ENCODE results near the gene CCND1.
"Not testable (repeated sequence)": the region's sequence is repeated elsewhere in the genome, so short reads cannot be mapped to it uniquely, and the experiment has no call there.

The CCND1 gene

DNA sequence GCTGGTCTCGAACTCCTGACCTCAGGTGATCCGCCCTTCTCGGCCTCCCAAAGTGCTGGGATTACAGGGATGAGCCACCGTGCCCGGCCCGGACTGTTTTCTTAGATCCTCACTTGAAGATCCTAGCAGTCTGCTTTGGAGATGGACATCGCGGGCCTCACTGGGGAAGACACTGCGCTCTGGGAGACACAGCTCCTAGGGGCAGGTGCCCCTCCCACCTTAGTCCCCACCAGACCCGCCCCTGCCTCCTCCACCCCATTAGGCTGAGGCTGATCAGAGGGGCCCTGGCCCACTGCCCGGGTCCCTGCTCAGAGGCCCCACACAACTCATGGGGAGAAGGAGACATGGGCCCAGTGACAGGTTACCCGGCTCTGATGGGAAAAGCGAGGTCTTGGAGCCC is 45.5 kb downstream of the CCND1 start:
- Histone ChIP-seq H3K4me3 (ENCODE audit: severe bottlenecking) (no peak overlapping the region), H3K36me3 (ENCODE audit: low read depth) (no peaks in the 10 kb centered on the region), H3K9me3 (ENCODE audit: severe bottlenecking) (no peaks in the 10 kb centered on the region), H3K4me1 (ENCODE audit: insufficient read depth, poor library complexity, severe bottlenecking) (peaks cover 7% of the 10 kb centered on the region), H3K27me3 (ENCODE audit: insufficient read depth, poor library complexity, severe bottlenecking) (no peaks in the 10 kb centered on the region), H3K27ac (ENCODE audit: poor library complexity, severe bottlenecking) (no peak overlapping the region)
- no peak for ATAC-seq (ENCODE audit: low read depth)
- DNase-seq (ENCODE audit: low spot score) = no peak
- TF ChIP-seq, protein P1, sequence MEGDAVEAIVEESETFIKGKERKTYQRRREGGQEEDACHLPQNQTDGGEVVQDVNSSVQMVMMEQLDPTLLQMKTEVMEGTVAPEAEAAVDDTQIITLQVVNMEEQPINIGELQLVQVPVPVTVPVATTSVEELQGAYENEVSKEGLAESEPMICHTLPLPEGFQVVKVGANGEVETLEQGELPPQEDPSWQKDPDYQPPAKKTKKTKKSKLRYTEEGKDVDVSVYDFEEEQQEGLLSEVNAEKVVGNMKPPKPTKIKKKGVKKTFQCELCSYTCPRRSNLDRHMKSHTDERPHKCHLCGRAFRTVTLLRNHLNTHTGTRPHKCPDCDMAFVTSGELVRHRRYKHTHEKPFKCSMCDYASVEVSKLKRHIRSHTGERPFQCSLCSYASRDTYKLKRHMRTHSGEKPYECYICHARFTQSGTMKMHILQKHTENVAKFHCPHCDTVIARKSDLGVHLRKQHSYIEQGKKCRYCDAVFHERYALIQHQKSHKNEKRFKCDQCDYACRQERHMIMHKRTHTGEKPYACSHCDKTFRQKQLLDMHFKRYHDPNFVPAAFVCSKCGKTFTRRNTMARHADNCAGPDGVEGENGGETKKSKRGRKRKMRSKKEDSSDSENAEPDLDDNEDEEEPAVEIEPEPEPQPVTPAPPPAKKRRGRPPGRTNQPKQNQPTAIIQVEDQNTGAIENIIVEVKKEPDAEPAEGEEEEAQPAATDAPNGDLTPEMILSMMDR (IDR thresholded peaks at IDR 0.05; ENCODE audit: poor library complexity, severe bottlenecking) = no peak

DNA sequence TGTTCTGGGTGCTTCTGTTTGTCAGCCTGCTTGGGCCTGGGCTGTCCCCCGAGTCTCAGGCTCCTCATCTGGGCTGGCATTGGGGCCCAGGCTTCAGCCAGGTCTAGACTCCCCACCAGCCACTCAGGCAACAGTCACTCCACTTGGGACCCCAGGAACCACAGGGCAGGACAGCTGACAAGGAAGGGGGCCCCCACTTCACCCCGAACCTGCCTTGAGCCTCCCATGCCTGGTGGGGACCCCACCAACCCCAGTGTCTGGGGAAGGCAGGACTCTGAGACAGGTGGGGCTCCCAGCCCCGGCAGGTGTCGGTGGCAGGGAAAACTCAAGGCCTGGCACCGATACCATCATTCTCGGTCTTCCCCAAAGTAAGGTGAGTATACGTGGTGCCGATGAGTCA is 45.9 kb downstream of the CCND1 start:
- DNase-seq (ENCODE audit: low spot score) (no peak), ATAC-seq (ENCODE audit: low read depth) (no peak)
- TF ChIP-seq, protein P1 (IDR thresholded peaks at IDR 0.05; ENCODE audit: poor library complexity, severe bottlenecking) = no peak
- Histone ChIP-seq H3K27me3 (ENCODE audit: insufficient read depth, poor library complexity, severe bottlenecking) (no peaks in the 10 kb centered on the region), H3K27ac (ENCODE audit: poor library complexity, severe bottlenecking) (no peak overlapping the region), H3K36me3 (ENCODE audit: low read depth) (no peaks in the 10 kb centered on the region), H3K9me3 (ENCODE audit: severe bottlenecking) (no peaks in the 10 kb centered on the region), H3K4me3 (ENCODE audit: severe bottlenecking) (no peak overlapping the region), H3K4me1 (ENCODE audit: insufficient read depth, poor library complexity, severe bottlenecking) (peaks cover 7% of the 10 kb centered on the region)

DNA sequence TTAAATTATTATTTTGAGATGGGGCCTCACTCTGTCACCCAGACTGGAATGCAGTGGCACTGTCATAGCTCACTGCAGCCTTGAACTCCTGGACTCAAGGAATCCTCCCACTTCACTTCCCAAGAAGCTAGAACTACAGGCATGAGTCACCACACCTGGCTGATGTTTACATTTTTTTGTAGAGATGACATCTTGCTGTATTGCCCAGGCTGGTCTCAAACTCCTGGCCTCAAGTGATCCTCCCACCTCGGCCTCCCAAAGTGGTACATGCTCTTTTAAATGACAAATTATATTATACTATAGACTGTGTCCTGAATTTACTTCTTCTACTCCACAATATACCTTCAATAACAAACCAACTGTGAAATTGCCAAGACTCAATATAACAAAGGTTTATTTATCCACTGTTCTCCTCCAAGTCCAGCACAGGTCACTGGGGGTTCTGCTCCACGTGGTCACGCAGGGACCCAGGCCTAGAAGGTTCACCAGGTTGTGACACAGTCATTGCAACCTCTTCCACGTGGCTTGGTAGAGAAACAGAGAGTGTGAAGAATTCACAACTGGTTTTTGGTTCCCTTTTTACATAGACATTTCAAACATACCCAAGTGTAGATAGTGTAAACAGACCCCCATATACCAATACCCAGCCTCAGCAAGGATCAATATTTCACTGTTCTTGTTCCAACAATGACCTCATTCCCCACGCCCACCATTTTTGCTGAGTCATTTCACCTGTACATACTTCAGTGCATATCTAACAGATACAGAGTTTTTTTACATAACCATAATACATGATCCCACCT is 47.2 kb downstream of the CCND1 start:
- peak; percentile 35; the same call in 1 of the 3 replicates for ATAC-seq (ENCODE audit: low read depth)

DNA sequence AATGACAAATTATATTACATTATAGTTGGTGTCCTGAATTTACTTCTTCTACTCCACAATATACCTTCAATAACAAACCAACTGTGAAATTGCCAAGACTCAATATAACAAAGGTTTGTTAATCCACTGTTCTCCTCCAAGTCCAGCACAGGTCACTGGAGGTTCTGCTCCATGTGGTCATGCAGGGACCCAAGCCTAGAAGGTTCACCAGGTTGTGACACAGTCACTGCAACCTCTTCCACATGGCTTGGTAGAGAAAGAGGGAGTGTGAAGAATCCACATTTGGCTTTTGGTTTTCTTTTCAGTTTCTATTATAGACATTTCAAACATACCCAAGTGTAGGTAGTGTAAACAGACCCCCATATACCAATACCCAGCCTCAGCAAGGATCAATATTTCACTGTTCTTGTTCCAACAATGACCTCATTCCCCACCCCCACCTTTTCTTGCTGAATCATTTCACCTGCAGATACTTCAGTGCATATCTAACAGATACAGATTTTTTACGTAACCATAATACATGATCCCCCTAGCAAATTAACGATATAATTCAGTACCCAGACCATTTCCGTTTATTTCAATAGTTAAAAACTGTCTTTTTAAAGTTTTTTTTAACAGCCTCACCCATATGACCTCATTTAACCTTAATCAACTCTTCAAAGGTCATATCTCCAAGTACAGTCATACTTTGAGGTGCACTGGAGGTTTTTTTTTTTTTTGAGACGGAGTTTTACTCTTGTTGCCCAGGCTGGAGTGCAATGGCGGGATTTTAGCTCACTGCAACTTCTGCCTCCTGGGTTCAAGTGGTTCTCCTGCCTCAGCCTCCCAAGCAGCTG is 48.7 kb downstream of the CCND1 start:
- no peaks in the 10 kb centered on the region for H3K27me3 ChIP-seq (ENCODE audit: insufficient read depth, poor library complexity, severe bottlenecking)
- no peaks in the 10 kb centered on the region for H3K9me3 ChIP-seq (ENCODE audit: severe bottlenecking)
- TF ChIP-seq, protein P1 (IDR thresholded peaks at IDR 0.05; ENCODE audit: poor library complexity, severe bottlenecking) = no peak
- no peaks in the 10 kb centered on the region for H3K36me3 ChIP-seq (ENCODE audit: low read depth)
- no peak overlapping the region for H3K4me3 ChIP-seq (ENCODE audit: severe bottlenecking)
- no peak for ATAC-seq (ENCODE audit: low read depth)
- no peak overlapping the region for H3K27ac ChIP-seq (ENCODE audit: poor library complexity, severe bottlenecking)
- no peak for DNase-seq (ENCODE audit: low spot score)
- peaks cover 7% of the 10 kb centered on the region for H3K4me1 ChIP-seq (ENCODE audit: insufficient read depth, poor library complexity, severe bottlenecking)

More for the DNA sequence above, 47.2 kb downstream of the CCND1 start:
- not testable (repeated sequence) for H3K27me3 ChIP-seq (ENCODE audit: insufficient read depth, poor library complexity, severe bottlenecking); H3K9me3 ChIP-seq (ENCODE audit: severe bottlenecking); H3K36me3 ChIP-seq (ENCODE audit: low read depth); H3K27ac ChIP-seq (ENCODE audit: poor library complexity, severe bottlenecking); DNase-seq (ENCODE audit: low spot score); H3K4me3 ChIP-seq (ENCODE audit: severe bottlenecking); H3K4me1 ChIP-seq (ENCODE audit: insufficient read depth, poor library complexity, severe bottlenecking)

DNA sequence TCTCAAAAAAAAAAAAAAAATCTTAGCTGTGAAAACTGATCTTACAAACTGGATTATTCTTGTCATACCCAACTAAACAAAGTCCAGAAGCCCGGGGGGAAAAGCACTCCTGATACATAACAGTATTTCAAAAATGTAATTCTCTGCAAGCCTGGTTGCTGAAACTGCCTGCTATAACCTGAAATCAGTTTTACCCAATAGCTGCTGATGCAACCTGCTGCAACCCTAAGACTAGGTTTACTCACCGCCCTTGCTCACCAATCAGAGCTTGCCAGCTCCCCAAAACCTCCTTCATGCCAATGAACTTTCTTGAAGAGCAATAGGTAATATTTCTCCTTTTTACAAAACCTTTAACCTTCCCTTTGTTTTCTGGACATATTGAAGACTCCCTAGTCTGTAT is 50.5 kb downstream of the CCND1 start:
- no peaks in the 10 kb centered on the region for H3K9me3 ChIP-seq (ENCODE audit: severe bottlenecking)
- TF ChIP-seq, protein P1 (IDR thresholded peaks at IDR 0.05; ENCODE audit: poor library complexity, severe bottlenecking) = no peak
- H3K4me1 ChIP-seq (ENCODE audit: insufficient read depth, poor library complexity, severe bottlenecking) = peaks cover 7% of the 10 kb centered on the region
- no peaks in the 10 kb centered on the region for H3K27me3 ChIP-seq (ENCODE audit: insufficient read depth, poor library complexity, severe bottlenecking)
- no peaks in the 10 kb centered on the region for H3K36me3 ChIP-seq (ENCODE audit: low read depth)
- H3K4me3 ChIP-seq (ENCODE audit: severe bottlenecking) = no peak overlapping the region
- no peak overlapping the region for H3K27ac ChIP-seq (ENCODE audit: poor library complexity, severe bottlenecking)
- no peak for ATAC-seq (ENCODE audit: low read depth)
- no peak for DNase-seq (ENCODE audit: low spot score)
